GM12892 (cell line): ENCODE results near the gene IGFBP2.

ENCODE experiments used
- POLR2A ChIP-seq: IDR thresholded peaks from 2 replicates; pipeline ENCODE4 v1.6.1; 2011; ENCODE audit warnings: low read depth, low read length, control low read depth
- POLR2AphosphoS5 ChIP-seq: IDR thresholded peaks from 2 replicates; pipeline ENCODE4 v1.6.1; 2011; ENCODE audit warnings: low read depth, low read length, control low read depth
- TAF1 ChIP-seq: IDR thresholded peaks from 2 replicates; pipeline ENCODE4 v1.6.1; 2011; ENCODE audit warnings: low read depth, mild to moderate bottlenecking, control low read depth, low read length, borderline replicate concordance

- TF ChIP-seq TAF1 (no peak), POLR2A (no peak), POLR2AphosphoS5 (no peak)
Measured at GRCh38 chr2:216696321-216696720, 63.1 kb downstream of the IGFBP2 start.
